HepG2 (cell line): ENCODE measurements around the gene UBR7. TPM values are rescaled to one million over a fixed set of nuclear protein-coding genes. Genes with fewer than 3 reads are reported as not detected.

ENCODE experiments used
- ATAC-seq: fragments of 200-7000 bp; cut with Tn5 transposase; 3 replicates; pipeline ENCODE4 v1.9.1; 2020; ENCODE audit warnings: mild to moderate bottlenecking, moderate library complexity
- BruUV-seq: library from RNA; stranded (reverse); fragments of 400-500 nt; replicated peaks from 2 replicates; lab custom pipeline; 2021; lab: Mats Ljungman, UMichigan
- CTCF ChIA-PET: fragments of 300-600 bp; formaldehyde crosslinking; extraction: SDS; loops from one replicate; lab custom pipeline; 2021; ENCODE audit warnings: low total read pairs, inconsistent platforms, low intra/inter-chr PET ratio; lab: Yijun Ruan, JAX
- POLR2A ChIA-PET: fragments of 350-600 bp; sonication (Branson Sonifier 250); formaldehyde crosslinking; loops from one replicate; lab custom pipeline; 2020; ENCODE audit warnings: antibody characterized with exemption, inconsistent platforms; lab: Yijun Ruan, JAX
- DNase-seq: peaks from one replicate; pipeline ENCODE4 v3.0.0-alpha.2; 2015; ENCODE audit warnings: low spot score
- FAIRE-seq: peaks from 3 replicates; lab custom pipeline; 2011; peaks lifted over from hg19 to GRCh38; lab: Jason Lieb, UNC
- H2AFZ ChIP-seq: one replicate; pipeline ENCODE4 v1.6.1; 2011; ENCODE audit warnings: low read length, inconsistent platforms
- H3K27ac ChIP-seq: fragments of 300-600 bp; 3 replicates; pipeline ENCODE4 v1.8.0; 2011; ENCODE audit warnings: mixed run types, mild to moderate bottlenecking, mixed read lengths, low read length, inconsistent platforms; ENCODE audit not compliant: insufficient read depth; ENCODE audit errors: extremely low read length
- H3K27me3 ChIP-seq, 2 experiments: fragments of 200-600 bp in 1 of 2; 2 replicates in 1 of 2; 3 replicates in 1 of 2; pipeline versions ENCODE4 v1.6.0 to v1.8.0; 2011; ENCODE audit warnings: low read length in 2 of 2, mild to moderate bottlenecking in 2 of 2, moderate library complexity in 2 of 2, inconsistent platforms in 1 of 2; ENCODE audit not compliant: insufficient read depth in 2 of 2, control insufficient read depth in 1 of 2
- H3K36me3 ChIP-seq, 2 experiments: fragments of 200-600 bp in 1 of 2; replicated peaks in 1 of 2; 2 replicates in 1 of 2; 3 replicates in 1 of 2; pipeline versions ENCODE4 v1.5.1 to v1.8.0; 2011; ENCODE audit warnings: low read length in 2 of 2, inconsistent platforms in 1 of 2; ENCODE audit not compliant: insufficient read depth in 2 of 2, control insufficient read depth in 1 of 2
- H3K4me1 ChIP-seq: 2 replicates; pipeline ENCODE4 v1.5.1; 2012; ENCODE audit warnings: low read length, inconsistent platforms; ENCODE audit not compliant: insufficient read depth
- H3K4me2 ChIP-seq: 2 replicates; pipeline ENCODE4 v1.6.0; 2011; ENCODE audit warnings: low read depth, low read length, inconsistent platforms
- H3K4me3 ChIP-seq, 3 experiments: fragments of 200-600 bp in 1 of 3; sonication (generic), shearing (Covaris generic) in 1 of 3; replicated peaks in 1 of 3; 2 replicates each; pipeline ENCODE4 v1.5.1; 2011 to 2016; ENCODE audit warnings: low read length in 3 of 3, inconsistent platforms in 2 of 3, low read depth in 2 of 3, mild to moderate bottlenecking in 2 of 3, control low read depth in 1 of 3, mixed read lengths in 1 of 3; ENCODE audit not compliant: insufficient read depth in 1 of 3
- H3K79me2 ChIP-seq: one replicate; pipeline ENCODE4 v1.6.1; 2011; ENCODE audit warnings: low read length, inconsistent platforms; ENCODE audit not compliant: insufficient read depth
- H3K9ac ChIP-seq: 2 replicates; pipeline ENCODE4 v1.6.0; 2011; ENCODE audit warnings: mild to moderate bottlenecking, low read depth, low read length, inconsistent platforms; ENCODE audit not compliant: insufficient read depth
- H3K9me3 ChIP-seq: 2 replicates; pipeline ENCODE4 v1.5.1; 2012; ENCODE audit warnings: mild to moderate bottlenecking, low read length
- H4K20me1 ChIP-seq: 2 replicates; pipeline ENCODE4 v1.6.0; 2011; ENCODE audit warnings: inconsistent platforms, mild to moderate bottlenecking, low read length, moderate library complexity; ENCODE audit not compliant: insufficient read depth
- AFF4 ChIP-seq: sonication (generic); formaldehyde crosslinking; IDR thresholded peaks from 2 replicates; pipeline ENCODE4 v1.4.0; 2020; ENCODE audit warnings: missing genetic modification reagents
- MXD4 ChIP-seq: IDR thresholded peaks from 2 replicates; pipeline ENCODE4 v1.6.1; 2016; ENCODE audit warnings: mild to moderate bottlenecking, missing biosample characterization, missing genetic modification reagents
- NFYC ChIP-seq: IDR thresholded peaks from 2 replicates; pipeline ENCODE4 v1.6.1; 2016; ENCODE audit warnings: missing genetic modification reagents, missing compliant biosample characterization
- PAX8 ChIP-seq: sonication (generic); formaldehyde crosslinking; IDR thresholded peaks from 2 replicates; pipeline ENCODE4 v1.8.0; 2022; ENCODE audit warnings: mild to moderate bottlenecking, missing genetic modification reagents, borderline replicate concordance
- PHB2 ChIP-seq: fragments of 450-650 bp; IDR thresholded peaks from 2 replicates; pipeline ENCODE4 v1.6.1; 2018; ENCODE audit not compliant: partially characterized antibody
- PPARG ChIP-seq: conservative IDR thresholded peaks from 2 replicates; pipeline ENCODE4 v1.6.1; 2016; ENCODE audit warnings: missing biosample characterization, missing genetic modification reagents
- RNF2 ChIP-seq: fragments of 450-650 bp; conservative IDR thresholded peaks from 2 replicates; pipeline ENCODE4 v1.6.1; 2016; ENCODE audit warnings: low read depth
- ZBTB43 ChIP-seq: sonication (generic); formaldehyde crosslinking; conservative IDR thresholded peaks from 2 replicates; pipeline ENCODE4 v1.4.0; 2020; ENCODE audit warnings: missing genetic modification reagents
- ZNF234 ChIP-seq: sonication (generic); formaldehyde crosslinking; conservative IDR thresholded peaks from 2 replicates; pipeline ENCODE4 v1.5.1; 2020; ENCODE audit warnings: mild to moderate bottlenecking, missing genetic modification reagents
- ZNF256 ChIP-seq: sonication (generic); formaldehyde crosslinking; conservative IDR thresholded peaks from 2 replicates; pipeline ENCODE4 v1.4.0; 2020; ENCODE audit warnings: missing genetic modification reagents
- ZNF766 ChIP-seq: sonication (generic); formaldehyde crosslinking; IDR thresholded peaks from 2 replicates; pipeline ENCODE4 v1.5.0; 2020; ENCODE audit warnings: missing genetic modification reagents, borderline replicate concordance
- in situ Hi-C: cut with HindIII; loops from 2 replicates; pipeline ENCODE4 v1.10.0; 2017; ENCODE audit warnings: low pct_unique_long_range_greater_than_20kb; ENCODE audit not compliant: extremely low pct_ligation_motif_present
- intact Hi-C: fragments of 100-400 bp; cut with micrococcal nuclease; formaldehyde crosslinking; loops from one replicate; pipeline ENCODE4 v1.10.0; 2022; ENCODE audit not compliant: unreplicated experiment
- polyA plus RNA-seq, 8 experiments: library from polyadenylated mRNA; depleted of rRNA in 3 of 8; stranded (reverse) in 7 of 8; unstranded in 1 of 8; fragments of >200 nt; fragmentation: Illumina TruSeq in 4 of 8; extraction: Trizol in 4 of 8; gene quantifications; 2 replicates each; pipeline versions ENCODE4 v1.2.1 to v1.2.3, GENCODE V29; 2011 to 2016; ENCODE audit warnings: low read depth in 4 of 8, missing spikeins in 1 of 8, mixed read lengths in 1 of 8; ENCODE audit not compliant: insufficient read depth in 1 of 8
- total RNA-seq, 5 experiments: library from RNA; depleted of rRNA; stranded (reverse); fragments of >200 nt; fragmentation: Illumina TruSeq; extraction: Trizol; gene quantifications; 2 replicates each; pipeline ENCODE4 v1.2.3, GENCODE V29; 2016; ENCODE audit warnings: low read depth in 1 of 5
- TF ChIP-seq, protein P1 (sequence below): sonication (generic); formaldehyde crosslinking; IDR thresholded peaks from 2 replicates; pipeline ENCODE4 v1.5.0; 2020; ENCODE audit warnings: missing genetic modification reagents
- TF ChIP-seq, protein P2 (sequence below), 2 experiments: sonication (generic) in 1 of 2; formaldehyde crosslinking in 1 of 2; IDR thresholded peaks; 2 replicates each; pipeline versions ENCODE4 v1.4.0 to v1.6.1; 2016 to 2020; ENCODE audit warnings: borderline replicate concordance in 1 of 2, low read depth in 1 of 2, mild to moderate bottlenecking in 1 of 2, missing genetic modification reagents in 1 of 2

UBR7 gene
- total and polyA plus RNA-seq, 2 of the 13 experiments (the other 11 are each of a cell fraction or from before 2014, with no cell fraction given), result 11.0 to 19.7 TPM

DNA sequence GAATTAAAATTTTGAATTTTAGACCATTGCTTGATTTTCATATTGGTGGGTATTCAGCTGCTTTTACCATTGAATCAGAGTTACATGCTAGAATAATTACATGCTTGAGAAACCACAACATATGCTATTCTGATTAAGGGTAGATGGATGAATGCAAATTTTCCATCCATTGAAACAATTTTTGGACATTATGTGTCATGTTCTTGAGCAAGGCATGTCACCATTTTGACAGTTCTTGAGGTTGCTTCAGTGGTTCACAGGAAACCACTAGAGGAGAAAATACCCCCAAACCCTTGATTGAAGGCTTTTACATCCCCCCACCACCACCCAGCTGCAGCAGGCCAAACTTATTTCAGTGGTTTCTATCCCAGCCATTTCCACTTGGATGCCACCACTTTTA lies 13.5 kb downstream of the UBR7 start:
- Histone ChIP-seq H3K9ac (no peak overlapping the region), H3K4me1 (no peaks in the 10 kb centered on the region), H3K36me3 (peaks cover 0 to 11% of the 10 kb centered on the region in 2 experiments; a peak in 3 of 5 replicates), H3K27ac (no peak overlapping the region), H2AFZ (no peak overlapping the region), H3K9me3 (no peaks in the 10 kb centered on the region), H3K4me2 (no peak overlapping the region), H3K27me3 (no peaks in the 10 kb centered on the region), H3K79me2 (no peaks in the 10 kb centered on the region), H3K4me3 (no peak overlapping the region), H4K20me1 (no peaks in the 10 kb centered on the region)
- FAIRE-seq (no peak), DNase-seq (no peak), ATAC-seq (no peak)
- ChIA-PET CTCF (no interaction called here), POLR2A (no interaction called here)
- BruUV-seq, result no TSS peak
- in situ Hi-C loops, result no loop called here
- intact Hi-C loops, result no loop called here
- no peak for TF ChIP-seq AFF4 (CRISPR knock-in tag)
- TF ChIP-seq ZNF766 (CRISPR knock-in tag), result no peak
- no peak for TF ChIP-seq PPARG (CRISPR knock-in tag)
- no peak for TF ChIP-seq NFYC (CRISPR knock-in tag)
- TF ChIP-seq, protein P1, sequence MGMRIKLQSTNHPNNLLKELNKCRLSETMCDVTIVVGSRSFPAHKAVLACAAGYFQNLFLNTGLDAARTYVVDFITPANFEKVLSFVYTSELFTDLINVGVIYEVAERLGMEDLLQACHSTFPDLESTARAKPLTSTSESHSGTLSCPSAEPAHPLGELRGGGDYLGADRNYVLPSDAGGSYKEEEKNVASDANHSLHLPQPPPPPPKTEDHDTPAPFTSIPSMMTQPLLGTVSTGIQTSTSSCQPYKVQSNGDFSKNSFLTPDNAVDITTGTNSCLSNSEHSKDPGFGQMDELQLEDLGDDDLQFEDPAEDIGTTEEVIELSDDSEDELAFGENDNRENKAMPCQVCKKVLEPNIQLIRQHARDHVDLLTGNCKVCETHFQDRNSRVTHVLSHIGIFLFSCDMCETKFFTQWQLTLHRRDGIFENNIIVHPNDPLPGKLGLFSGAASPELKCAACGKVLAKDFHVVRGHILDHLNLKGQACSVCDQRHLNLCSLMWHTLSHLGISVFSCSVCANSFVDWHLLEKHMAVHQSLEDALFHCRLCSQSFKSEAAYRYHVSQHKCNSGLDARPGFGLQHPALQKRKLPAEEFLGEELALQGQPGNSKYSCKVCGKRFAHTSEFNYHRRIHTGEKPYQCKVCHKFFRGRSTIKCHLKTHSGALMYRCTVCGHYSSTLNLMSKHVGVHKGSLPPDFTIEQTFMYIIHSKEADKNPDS, result no peak
- no peak for TF ChIP-seq RNF2
- TF ChIP-seq ZNF234 (CRISPR knock-in tag), result no peak
- no peak for TF ChIP-seq PHB2
- no peak for TF ChIP-seq MXD4 (CRISPR knock-in tag)
- TF ChIP-seq ZBTB43 (CRISPR knock-in tag), result no peak
- TF ChIP-seq PAX8 (CRISPR knock-in tag), result no peak
- TF ChIP-seq, protein P2, sequence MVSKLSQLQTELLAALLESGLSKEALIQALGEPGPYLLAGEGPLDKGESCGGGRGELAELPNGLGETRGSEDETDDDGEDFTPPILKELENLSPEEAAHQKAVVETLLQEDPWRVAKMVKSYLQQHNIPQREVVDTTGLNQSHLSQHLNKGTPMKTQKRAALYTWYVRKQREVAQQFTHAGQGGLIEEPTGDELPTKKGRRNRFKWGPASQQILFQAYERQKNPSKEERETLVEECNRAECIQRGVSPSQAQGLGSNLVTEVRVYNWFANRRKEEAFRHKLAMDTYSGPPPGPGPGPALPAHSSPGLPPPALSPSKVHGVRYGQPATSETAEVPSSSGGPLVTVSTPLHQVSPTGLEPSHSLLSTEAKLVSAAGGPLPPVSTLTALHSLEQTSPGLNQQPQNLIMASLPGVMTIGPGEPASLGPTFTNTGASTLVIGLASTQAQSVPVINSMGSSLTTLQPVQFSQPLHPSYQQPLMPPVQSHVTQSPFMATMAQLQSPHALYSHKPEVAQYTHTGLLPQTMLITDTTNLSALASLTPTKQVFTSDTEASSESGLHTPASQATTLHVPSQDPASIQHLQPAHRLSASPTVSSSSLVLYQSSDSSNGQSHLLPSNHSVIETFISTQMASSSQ (IDR thresholded peaks at IDR 0.05; ENCODE audit: low read depth), result no peak
- TF ChIP-seq, protein P2 (CRISPR knock-in tag; IDR thresholded peaks at IDR 0.05; ENCODE audit: borderline replicate concordance), result no peak
- TF ChIP-seq ZNF256 (CRISPR knock-in tag), result no peak
